GM19240 (cell line): Measurements from ENCODE around the gene THSD7A.
"Not testable (repeated sequence)": the region's sequence is repeated elsewhere in the genome, so short reads cannot be mapped to it uniquely, and the experiment has no call there.

Experiments used
- DNase-seq: peaks from one replicate; pipeline ENCODE4 v3.0.0; 2011; ENCODE audit warnings: low spot score; ENCODE audit not compliant: insufficient read length

The THSD7A gene

GRCh38 chr7:11469028-11469745, 362.8 kb downstream of the THSD7A start:
- no peak for DNase-seq

GRCh38 chr7:11466517-11467105, 365.4 kb downstream of the THSD7A start:
- DNase-seq = no peak

DNA sequence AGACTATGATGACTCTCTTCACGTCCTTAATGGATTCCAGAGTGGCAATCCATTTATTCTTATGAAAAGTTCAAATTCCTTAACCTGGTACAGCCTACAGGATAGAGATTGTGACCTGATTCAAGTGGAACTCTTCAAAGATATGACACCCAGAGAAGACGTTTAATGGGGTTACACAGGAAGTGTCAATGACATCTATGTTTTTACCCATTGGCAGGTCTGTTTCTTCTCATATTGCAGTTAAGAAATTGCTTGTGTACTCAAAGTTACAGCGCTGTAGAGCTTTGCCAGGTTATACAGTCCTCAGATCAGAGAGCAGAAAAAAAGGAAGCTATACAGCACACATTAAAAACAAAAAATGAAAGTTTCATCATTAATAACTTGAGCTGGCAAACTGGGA, 367.4 kb downstream of the THSD7A start:
- no peak for DNase-seq

GRCh38 chr7:11461946-11462345, 370.1 kb downstream of the THSD7A start:
- no peak for DNase-seq

DNA sequence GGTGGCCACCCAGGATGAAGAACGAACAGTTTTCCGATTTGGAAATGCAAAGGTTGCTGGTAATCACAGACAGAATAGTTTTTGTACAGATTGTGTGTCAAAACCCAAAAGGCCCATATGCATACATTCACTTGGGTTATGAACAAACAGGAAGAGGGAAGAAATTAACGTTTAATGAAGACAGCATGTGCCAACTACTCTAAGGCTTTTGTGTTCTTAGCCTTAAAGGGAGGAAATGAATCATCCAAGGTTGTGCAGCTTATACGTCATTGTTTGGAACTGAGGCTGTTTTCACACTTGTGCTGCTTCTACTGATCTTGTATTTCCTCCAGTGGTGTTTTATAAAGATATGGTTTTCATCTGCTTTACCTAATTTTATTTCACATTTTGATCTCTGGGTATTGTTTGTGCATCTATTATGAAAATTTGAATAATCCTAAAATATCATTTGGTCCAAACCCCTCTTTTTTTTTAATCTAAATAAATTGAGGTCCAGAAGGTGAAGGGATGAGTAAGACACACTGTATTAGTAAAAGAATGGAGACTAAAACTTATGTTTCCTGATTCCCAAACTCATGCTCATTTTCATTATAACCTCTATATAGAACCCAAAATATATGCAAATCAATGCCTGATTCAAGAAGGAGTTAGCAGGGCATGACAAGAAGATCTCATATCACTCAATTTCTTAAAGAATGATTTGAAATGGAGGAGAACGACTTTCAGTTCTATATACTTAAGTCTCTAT, 373.1 kb downstream of the THSD7A start:
- DNase-seq = no peak

DNA sequence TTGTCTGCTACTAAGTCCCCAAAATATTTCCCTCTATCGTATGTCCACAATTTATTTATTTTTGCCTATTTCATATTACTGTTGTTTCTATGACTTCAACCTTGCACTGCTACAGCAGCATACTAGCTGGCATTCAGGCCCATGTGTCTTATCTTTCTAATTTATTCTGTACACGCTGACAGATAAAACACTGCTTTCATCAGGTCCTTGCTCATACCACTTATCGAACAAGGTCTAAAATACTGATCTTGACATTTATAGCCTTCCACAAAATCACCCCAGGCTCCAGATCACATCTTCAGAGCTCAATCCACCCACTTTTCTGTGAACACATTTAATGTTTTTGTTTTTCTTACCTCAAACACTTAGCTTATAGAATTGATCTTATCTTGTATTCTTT, 374.6 kb downstream of the THSD7A start:
- no peak for DNase-seq

GRCh38 chr7:11456574-11456973, 375.4 kb downstream of the THSD7A start:
- no peak for DNase-seq

DNA sequence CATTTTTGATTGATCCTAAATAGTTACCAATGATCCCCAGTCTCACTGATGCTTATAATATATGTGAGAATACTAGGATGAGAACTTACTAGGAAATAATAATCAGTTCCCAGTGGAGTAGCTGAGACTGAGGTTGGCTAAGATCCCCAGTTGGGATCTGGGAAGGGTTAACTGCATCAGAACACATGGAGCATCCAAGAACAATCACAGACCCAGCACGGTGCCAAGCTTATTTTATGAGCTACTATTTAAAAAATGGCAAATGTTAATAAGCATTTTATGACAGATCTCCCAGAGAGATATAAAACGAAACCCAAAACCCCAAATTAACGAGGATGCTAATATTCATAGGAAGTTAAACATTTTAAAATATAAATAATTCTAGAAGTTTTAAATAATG, 379.5 kb downstream of the THSD7A start:
- DNase-seq = no peak

DNA sequence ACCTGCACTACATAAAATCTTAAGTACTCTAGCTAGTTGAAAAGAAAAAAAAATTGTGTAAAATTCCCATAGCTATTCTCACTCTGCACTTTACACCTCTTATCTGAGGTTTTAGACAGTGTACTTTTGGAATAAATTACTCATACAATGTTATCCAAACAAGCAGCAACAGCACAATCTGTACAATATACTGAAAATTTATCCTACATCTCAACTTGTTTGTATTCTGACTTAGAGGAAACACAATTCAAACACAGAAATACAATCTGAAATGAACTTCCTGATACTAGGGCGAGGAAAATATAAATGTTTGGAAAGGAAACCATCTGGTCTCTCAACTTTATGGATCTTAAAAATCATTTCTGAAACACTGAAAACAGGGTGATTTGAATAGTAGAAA, 381.7 kb downstream of the THSD7A start:
- no peak for DNase-seq

- no peak for DNase-seq
Observed at GRCh38 chr7:11449316-11449715, 382.7 kb downstream of the THSD7A start.

- no peak for DNase-seq
Observed at GRCh38 chr7:11448323-11448722, 383.7 kb downstream of the THSD7A start.

DNA sequence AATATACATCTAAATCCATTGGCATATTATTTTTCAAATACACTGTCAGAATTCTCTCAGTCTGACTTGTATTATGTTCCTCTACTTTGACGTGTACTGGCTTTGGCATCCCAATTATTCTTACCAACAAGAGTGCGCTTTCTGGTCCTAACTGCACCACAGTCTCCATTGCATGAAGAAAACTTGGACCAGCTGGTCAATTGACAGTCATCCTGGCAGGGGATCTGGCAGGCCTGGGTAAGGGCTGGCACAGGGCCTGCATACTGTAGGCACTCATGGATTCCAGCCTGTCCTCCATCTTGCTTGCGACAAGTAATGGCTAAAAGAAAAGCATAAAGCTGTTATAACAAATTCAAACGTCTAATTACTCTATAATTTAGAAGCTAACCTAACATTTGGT, 384.9 kb downstream of the THSD7A start:
- DNase-seq = no peak

DNA sequence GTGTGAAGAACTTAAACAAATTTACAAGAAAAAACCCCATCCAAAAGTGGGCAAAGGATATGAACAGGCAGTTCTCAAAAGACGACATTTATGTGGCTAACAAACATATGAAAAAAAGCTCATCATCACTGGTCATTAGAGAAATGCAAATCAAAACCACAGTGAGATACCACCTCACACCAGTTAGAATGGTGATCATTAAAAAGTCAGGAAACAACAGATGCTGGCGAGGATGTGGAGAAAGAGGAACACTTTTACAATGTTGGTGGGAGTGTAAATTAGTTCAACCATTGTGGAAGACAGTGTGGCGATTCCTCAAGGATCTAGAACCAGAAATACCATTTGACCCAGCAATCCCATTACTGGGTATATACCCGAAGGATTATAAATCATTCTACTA, 388.1 kb downstream of the THSD7A start:
- DNase-seq = not testable (repeated sequence)

DNA sequence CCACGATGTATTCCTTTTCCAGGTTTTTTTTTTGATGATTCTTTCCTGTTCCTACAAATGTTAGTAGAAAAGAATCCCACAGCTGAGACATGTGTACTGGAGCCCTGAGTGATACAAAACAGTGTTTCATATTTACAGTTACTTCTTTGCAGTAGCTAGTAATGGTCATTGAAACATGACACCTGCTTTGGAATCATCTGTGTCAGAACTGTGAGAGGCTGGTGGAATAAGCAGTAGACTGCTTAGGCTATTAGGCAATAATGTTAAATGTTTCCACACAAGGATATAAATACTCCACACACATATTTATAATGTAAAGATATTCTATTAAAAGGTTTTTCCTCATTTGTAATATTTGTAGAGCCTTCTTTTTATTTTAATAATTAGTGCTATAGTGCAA, 394.0 kb downstream of the THSD7A start:
- DNase-seq = no peak

DNA sequence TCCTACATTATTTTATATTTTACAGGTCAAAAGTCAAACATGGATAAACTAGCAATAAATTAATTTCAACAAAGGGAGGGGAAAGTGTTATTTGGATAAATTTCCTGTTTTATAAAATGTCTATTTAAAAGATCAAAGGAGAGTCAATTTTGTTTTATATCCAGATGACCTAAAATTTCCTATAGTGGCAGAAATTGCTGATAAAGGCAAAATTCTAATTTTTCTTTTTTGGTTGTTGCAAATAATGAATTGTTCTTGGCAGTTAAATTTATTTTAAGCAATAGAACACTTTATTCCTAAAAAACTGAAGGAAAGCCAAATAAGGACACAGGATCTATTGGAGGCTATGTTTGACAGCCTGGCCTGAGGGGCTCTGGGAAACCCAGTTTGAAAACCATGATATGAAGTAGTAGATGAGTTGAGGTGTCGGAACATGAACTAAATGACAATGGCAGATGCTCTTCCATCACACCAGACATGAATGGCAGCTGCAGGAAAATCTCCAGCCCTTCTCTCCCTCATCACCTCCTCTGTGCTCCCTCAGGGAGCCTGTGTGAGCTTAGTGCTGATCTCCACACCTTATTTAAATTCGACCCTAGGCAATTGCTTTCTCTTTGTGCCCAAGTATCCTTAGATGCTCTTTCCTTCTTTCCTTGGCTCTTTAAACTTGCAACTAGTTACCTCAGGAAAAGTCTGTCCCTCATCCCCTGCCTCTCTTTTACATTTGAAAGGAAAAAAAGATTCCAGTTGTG, 395.0 kb downstream of the THSD7A start:
- DNase-seq = no peak

GRCh38 chr7:11436316-11436715, 395.7 kb downstream of the THSD7A start:
- no peak for DNase-seq

GRCh38 chr7:11434366-11434765, 397.6 kb downstream of the THSD7A start:
- DNase-seq = no peak

DNA sequence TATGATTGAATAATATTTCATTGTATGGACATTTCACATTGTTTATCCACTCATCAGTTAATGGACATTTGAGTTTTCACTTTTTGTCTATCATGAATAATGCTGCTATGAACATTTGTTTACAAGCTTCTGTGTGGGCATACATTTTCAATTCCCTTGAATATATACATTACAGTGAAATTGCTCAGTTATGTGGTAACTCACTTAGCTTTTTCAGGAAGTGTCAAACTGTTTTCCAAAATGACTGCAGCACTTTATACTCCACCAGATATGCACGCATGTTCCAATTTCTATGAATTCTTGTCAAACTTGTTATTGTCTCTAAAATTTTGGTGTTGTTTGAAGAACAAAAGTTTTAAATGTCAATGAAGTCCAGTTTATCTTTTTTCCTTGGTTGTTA, 401.2 kb downstream of the THSD7A start:
- DNase-seq = no peak

DNA sequence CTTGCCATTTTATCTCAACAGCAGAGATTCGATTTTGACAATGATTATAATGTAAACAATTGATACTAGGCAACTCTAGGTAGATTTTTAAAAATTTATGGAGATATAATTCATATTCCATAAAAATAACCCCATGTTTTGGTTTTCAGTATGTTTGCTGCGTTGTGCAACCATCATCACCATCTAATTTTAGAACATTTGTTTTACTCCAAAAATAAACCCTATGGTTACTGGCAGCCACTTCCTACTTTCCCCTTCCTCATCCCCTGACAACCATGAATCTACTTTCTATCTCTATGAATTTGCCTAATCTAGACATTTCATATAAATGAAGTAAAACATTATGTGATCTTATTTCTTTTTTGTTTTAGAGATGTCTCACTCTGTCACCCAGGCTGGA, 401.9 kb downstream of the THSD7A start:
- DNase-seq = no peak

- no peak for DNase-seq
Observed at GRCh38 chr7:11428877-11429581, 403.0 kb downstream of the THSD7A start.

DNA sequence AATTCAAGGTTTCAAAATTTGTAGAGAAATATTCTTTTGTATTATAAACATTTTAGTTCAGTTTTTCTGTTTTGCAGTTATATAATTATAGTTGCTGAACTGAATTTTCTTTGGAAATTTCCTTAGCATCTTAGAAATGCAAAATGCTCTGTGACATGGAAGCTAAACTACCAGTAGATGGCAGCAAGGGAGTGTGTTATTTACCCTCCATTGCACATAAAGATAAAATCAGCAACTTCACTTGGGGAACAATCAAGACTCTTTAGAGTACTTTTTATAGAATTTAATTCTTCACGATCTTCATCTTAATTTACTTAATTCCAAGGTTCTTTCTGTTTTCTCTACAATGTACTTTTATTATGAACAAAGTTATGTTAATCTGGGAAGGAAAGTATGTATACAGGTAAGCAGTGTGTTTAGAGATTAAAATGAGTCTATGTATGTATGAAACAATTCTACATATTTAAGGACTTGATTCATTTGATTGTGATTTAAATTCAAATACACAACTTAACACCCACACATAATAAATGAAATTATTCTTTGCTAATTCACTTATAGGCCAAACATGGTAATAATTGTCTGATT, 404.2 kb downstream of the THSD7A start:
- DNase-seq = no peak
